Keratinocyte (primary cell): ENCODE results near the gene LPIN3. TPM values are rescaled to one million over a fixed set of nuclear protein-coding genes. Genes with fewer than 3 reads are reported as not detected.

ENCODE experiments used
- DNase-seq: peaks from one replicate; pipeline ENCODE4 v3.0.0-alpha.2; 2011; ENCODE audit warnings: low read depth, missing footprints, low spot score
- FAIRE-seq: peaks from 2 replicates; lab custom pipeline; 2011; peaks lifted over from hg19 to GRCh38; lab: Jason Lieb, UNC
- H2AFZ ChIP-seq: 2 replicates; pipeline ENCODE4 v1.6.0; 2012; ENCODE audit warnings: low read length, control low read depth, inconsistent platforms; ENCODE audit not compliant: control insufficient read depth
- H3K27ac ChIP-seq: 2 replicates; pipeline ENCODE4 v1.5.1; 2011; ENCODE audit warnings: low read length; ENCODE audit not compliant: control insufficient read depth, insufficient read depth
- H3K27me3 ChIP-seq: 3 replicates; pipeline ENCODE4 v1.6.0; 2011; ENCODE audit warnings: low read length; ENCODE audit not compliant: control insufficient read depth, insufficient read depth; ENCODE audit errors: extremely low read depth
- H3K36me3 ChIP-seq, 2 experiments: 2 replicates in 1 of 2; 3 replicates in 1 of 2; pipeline ENCODE4 v1.5.1; 2011; ENCODE audit warnings: low read length in 2 of 2, mild to moderate bottlenecking in 1 of 2; ENCODE audit not compliant: control insufficient read depth in 2 of 2, insufficient read depth in 2 of 2; ENCODE audit errors: extremely low read depth in 1 of 2
- H3K4me1 ChIP-seq: 3 replicates; pipeline ENCODE4 v1.5.1; 2011; ENCODE audit warnings: low read length; ENCODE audit not compliant: control insufficient read depth, insufficient read depth; ENCODE audit errors: extremely low read depth
- H3K4me2 ChIP-seq: 3 replicates; pipeline ENCODE4 v1.6.0; 2011; ENCODE audit warnings: low read depth, low read length; ENCODE audit not compliant: control insufficient read depth, insufficient read depth; ENCODE audit errors: extremely low read depth
- H3K4me3 ChIP-seq, 3 experiments: fragments of 200-600 bp in 1 of 3; sonication (generic) in 1 of 3; 2 replicates in 2 of 3; 3 replicates in 1 of 3; pipeline ENCODE4 v1.5.1; 2011 to 2016; ENCODE audit warnings: low read length in 3 of 3, mild to moderate bottlenecking in 3 of 3, control low read depth in 2 of 3, inconsistent platforms in 1 of 3, low read depth in 1 of 3, mixed read lengths in 1 of 3, mixed run types in 1 of 3, moderate library complexity in 1 of 3; ENCODE audit not compliant: control insufficient read depth in 2 of 3, insufficient read depth in 2 of 3; ENCODE audit errors: extremely low read depth in 1 of 3
- H3K79me2 ChIP-seq: 2 replicates; pipeline ENCODE4 v1.6.0; 2012; ENCODE audit warnings: low read length; ENCODE audit not compliant: control insufficient read depth, insufficient read depth
- H3K9ac ChIP-seq: 3 replicates; pipeline ENCODE4 v1.6.0; 2011; ENCODE audit warnings: low read length; ENCODE audit not compliant: control insufficient read depth, insufficient read depth; ENCODE audit errors: extremely low read depth
- H3K9me1 ChIP-seq: 3 replicates; pipeline ENCODE4 v1.6.0; 2011; ENCODE audit warnings: low read length; ENCODE audit not compliant: control insufficient read depth, insufficient read depth; ENCODE audit errors: extremely low read depth
- H3K9me3 ChIP-seq: 2 replicates; pipeline ENCODE4 v1.5.1; 2012; ENCODE audit warnings: low read depth, low read length; ENCODE audit not compliant: control insufficient read depth
- H4K20me1 ChIP-seq: 3 replicates; pipeline ENCODE4 v1.6.0; 2011; ENCODE audit warnings: low read length; ENCODE audit not compliant: control insufficient read depth, insufficient read depth; ENCODE audit errors: extremely low read depth
- EZH2 ChIP-seq: IDR thresholded peaks from one replicate; pipeline ENCODE4 v1.6.1; 2012; ENCODE audit warnings: inconsistent platforms, mild to moderate bottlenecking, low read length, moderate library complexity
- dilution Hi-C: fragments of 300-500 bp; cut with MboI; formaldehyde crosslinking; loops from one replicate; pipeline ENCODE4 v1.7.0; 2020; ENCODE audit warnings: low sequenced_read_pairs; ENCODE audit not compliant: extremely low pct_ligation_motif_present
- polyA plus RNA-seq, 5 experiments: library from polyadenylated mRNA; depleted of rRNA in 3 of 5; stranded (reverse) in 3 of 5; stranded (forward) in 1 of 5; unstranded in 1 of 5; fragments of >200 nt; gene quantifications; 1 replicate in 1 of 5; 2 replicates in 3 of 5; 3 replicates in 1 of 5; pipeline versions ENCODE4 v1.2.1 to v1.2.3, GENCODE V29; 2011 to 2012; ENCODE audit warnings: missing spikeins in 2 of 5, low read depth in 1 of 5, low replicate concordance in 1 of 5
- TF ChIP-seq, protein P1 (sequence below), 3 experiments: IDR thresholded peaks in 1 of 3; conservative IDR thresholded peaks in 1 of 3; optimal IDR thresholded peaks in 1 of 3; 2 replicates in 2 of 3; 3 replicates in 1 of 3; pipeline versions ENCODE3 to v1.5.1; 2011; ENCODE audit warnings: low read length in 3 of 3, mild to moderate bottlenecking in 3 of 3, moderate library complexity in 2 of 3, control low read depth in 1 of 3, inconsistent platforms in 1 of 3; ENCODE audit not compliant: insufficient read depth in 2 of 3; ENCODE audit errors: extremely low read depth in 1 of 3

The LPIN3 gene
- polyA plus RNA-seq, 1 donor (not counting 4 experiments of a cell fraction or from before 2014, with no cell fraction given) = 15.6 TPM

DNA sequence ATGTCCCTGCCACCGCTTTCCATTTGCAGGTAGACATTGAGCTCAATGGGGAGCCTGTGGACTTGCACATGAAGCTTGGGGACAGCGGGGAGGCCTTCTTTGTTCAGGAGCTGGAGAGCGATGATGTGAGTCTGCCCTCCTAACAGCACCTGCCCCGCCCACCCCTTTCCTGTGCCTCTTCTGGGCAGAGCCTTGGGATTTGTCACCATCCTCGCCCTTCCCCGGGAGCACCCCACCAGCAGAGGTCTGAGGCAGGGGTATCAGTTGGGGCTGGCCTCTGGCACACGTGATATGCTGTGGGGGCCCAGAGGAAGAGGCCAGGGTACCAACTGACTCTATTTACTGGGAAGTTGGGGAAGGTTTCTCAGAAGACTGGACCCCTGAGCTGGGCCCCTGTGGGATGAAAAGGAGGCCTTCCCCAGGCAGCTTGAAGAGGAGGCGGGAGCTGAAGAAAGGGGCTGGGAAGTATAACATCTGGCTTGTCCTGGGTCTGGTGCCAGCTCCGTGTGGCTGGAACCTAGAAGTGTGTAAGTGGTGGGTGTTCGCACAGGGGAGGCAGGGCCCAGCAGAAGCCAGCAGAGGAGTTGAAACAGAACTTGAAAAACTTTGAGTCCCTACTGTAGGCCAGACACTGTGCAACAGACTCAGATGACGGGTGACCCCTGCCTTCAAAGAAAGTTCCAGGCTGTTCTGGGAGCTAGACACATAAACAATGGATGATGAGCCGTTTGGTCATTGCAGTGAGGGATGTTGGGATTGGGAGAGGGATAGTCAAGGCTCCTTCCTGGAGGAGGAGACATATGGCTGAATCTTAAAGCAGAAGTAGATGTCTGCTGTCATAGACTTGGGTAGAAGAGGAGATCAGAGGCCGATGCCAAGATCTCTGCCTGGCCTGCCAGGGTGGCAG lies 7.2 kb downstream of the LPIN3 start:
- TF ChIP-seq, protein P1, sequence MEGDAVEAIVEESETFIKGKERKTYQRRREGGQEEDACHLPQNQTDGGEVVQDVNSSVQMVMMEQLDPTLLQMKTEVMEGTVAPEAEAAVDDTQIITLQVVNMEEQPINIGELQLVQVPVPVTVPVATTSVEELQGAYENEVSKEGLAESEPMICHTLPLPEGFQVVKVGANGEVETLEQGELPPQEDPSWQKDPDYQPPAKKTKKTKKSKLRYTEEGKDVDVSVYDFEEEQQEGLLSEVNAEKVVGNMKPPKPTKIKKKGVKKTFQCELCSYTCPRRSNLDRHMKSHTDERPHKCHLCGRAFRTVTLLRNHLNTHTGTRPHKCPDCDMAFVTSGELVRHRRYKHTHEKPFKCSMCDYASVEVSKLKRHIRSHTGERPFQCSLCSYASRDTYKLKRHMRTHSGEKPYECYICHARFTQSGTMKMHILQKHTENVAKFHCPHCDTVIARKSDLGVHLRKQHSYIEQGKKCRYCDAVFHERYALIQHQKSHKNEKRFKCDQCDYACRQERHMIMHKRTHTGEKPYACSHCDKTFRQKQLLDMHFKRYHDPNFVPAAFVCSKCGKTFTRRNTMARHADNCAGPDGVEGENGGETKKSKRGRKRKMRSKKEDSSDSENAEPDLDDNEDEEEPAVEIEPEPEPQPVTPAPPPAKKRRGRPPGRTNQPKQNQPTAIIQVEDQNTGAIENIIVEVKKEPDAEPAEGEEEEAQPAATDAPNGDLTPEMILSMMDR (optimal IDR thresholded peaks at IDR 0.05 in 1 of 3, IDR thresholded peaks at IDR 0.05 in 1 of 3, conservative IDR thresholded peaks at IDR 0.05 in 1 of 3; ENCODE audit: extremely low read depth in 1 of 3, insufficient read depth in 2 of 3, low read length in 3 of 3) = no peak
- TF ChIP-seq EZH2 = no peak
- Histone ChIP-seq H3K9me1 (no peaks in the 10 kb centered on the region), H3K4me2 (no peak overlapping the region), H4K20me1 (no peaks in the 10 kb centered on the region), H2AFZ (no peak overlapping the region), H3K4me3 (no peak overlapping the region), H3K4me1 (peaks cover 4% of the 10 kb centered on the region), H3K9me3 (no peaks in the 10 kb centered on the region), H3K27me3 (no peaks in the 10 kb centered on the region), H3K9ac (no peak overlapping the region), H3K36me3 (peaks cover 15 to 31% of the 10 kb centered on the region in 2 experiments), H3K27ac (no peak overlapping the region), H3K79me2 (peaks cover 9% of the 10 kb centered on the region)
- FAIRE-seq (no peak), DNase-seq (no peak)
- dilution Hi-C loops = no loop called here

DNA sequence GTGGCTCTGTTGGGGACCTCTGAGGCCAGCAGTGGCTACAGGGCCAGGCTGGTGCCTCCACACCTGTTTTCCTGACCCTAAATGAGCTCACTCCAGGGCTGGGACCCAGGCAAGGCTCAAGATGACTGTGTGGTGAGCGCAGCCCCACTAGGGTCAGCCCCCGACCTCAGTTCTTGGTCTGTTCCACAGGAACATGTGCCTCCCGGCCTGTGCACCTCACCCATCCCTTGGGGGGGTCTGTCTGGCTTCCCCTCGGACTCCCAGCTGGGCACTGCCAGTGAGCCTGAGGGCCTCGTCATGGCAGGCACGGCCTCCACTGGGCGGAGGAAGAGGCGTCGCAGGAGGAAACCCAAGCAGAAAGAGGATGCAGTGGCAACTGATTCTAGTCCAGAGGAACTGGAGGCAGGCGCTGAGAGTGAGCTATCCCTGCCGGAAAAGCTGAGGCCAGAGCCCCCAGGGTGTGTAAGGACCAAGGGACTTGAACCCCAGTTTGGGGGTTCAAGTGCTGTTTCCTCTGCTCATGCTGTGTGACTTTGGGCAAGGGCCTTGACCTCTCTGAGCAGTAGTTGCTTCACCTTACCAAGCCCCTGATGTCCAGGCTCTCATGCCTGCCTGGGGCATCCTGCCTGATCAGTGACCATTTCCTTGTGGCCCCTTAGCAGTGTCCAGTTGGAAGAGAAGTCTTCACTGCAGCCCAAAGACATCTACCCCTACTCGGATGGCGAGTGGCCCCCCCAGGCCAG lies 8.0 kb downstream of the LPIN3 start:
- no peak overlapping the region for H3K4me2 ChIP-seq
- no peaks in the 10 kb centered on the region for H3K9me3 ChIP-seq
- peaks cover 15 to 38% of the 10 kb centered on the region in 2 experiments for H3K36me3 ChIP-seq
- TF ChIP-seq EZH2 = no peak
- TF ChIP-seq, protein P1 (optimal IDR thresholded peaks at IDR 0.05 in 1 of 3, IDR thresholded peaks at IDR 0.05 in 1 of 3, conservative IDR thresholded peaks at IDR 0.05 in 1 of 3; ENCODE audit: extremely low read depth in 1 of 3, insufficient read depth in 2 of 3, low read length in 3 of 3) = no peak
- H3K9ac ChIP-seq = no peak overlapping the region
- H3K79me2 ChIP-seq = peaks cover 6% of the 10 kb centered on the region
- H3K4me3 ChIP-seq = no peak overlapping the region
- no peaks in the 10 kb centered on the region for H4K20me1 ChIP-seq
- no peaks in the 10 kb centered on the region for H3K27me3 ChIP-seq
- FAIRE-seq (no peak), DNase-seq (no peak)
- no peak overlapping the region for H2AFZ ChIP-seq
- no peak overlapping the region for H3K27ac ChIP-seq
- peaks cover 4% of the 10 kb centered on the region for H3K4me1 ChIP-seq
- dilution Hi-C loops = no loop called here
- no peaks in the 10 kb centered on the region for H3K9me1 ChIP-seq
